WTC11 (cell line): ENCODE results near the gene FGFR3. TPM values are rescaled to one million over a fixed set of nuclear protein-coding genes. Genes with fewer than 3 reads are reported as not detected.

Experiments
- ATAC-seq: fragments of 200-7000 bp; cut with Tn5 transposase; 2 replicates; pipeline ENCODE4 v1.10.0; 2021; ENCODE audit warnings: mild to moderate bottlenecking, moderate library complexity
- CTCF ChIA-PET: fragments of 300-600 bp; sonication (Branson Sonifier 250); formaldehyde crosslinking; loops from one replicate; lab custom pipeline; 2021; ENCODE audit warnings: antibody characterized with exemption; lab: Charles Lee
- POLR2A ChIA-PET: fragments of 350-600 bp; sonication (Branson Sonifier 250); formaldehyde crosslinking; loops from one replicate; lab custom pipeline; 2021; ENCODE audit warnings: antibody characterized with exemption; lab: Charles Lee
- DNase-seq: peaks from one replicate; pipeline ENCODE4 v3.0.0; 2021; ENCODE audit warnings: low spot score
- H3K27ac Mint-ChIP-seq: 2 replicates; pipeline ENCODE4 v1.8.0; 2021; ENCODE audit warnings: mixed read lengths
- H3K27me3 Mint-ChIP-seq: 2 replicates; pipeline ENCODE4 v1.8.0; 2021; ENCODE audit warnings: low read depth, mild to moderate bottlenecking, moderate library complexity, mixed read lengths
- H3K36me3 Mint-ChIP-seq: 2 replicates; pipeline ENCODE4 v1.8.0; 2021; ENCODE audit warnings: mixed read lengths
- H3K4me1 Mint-ChIP-seq: 2 replicates; pipeline ENCODE4 v1.8.0; 2022; ENCODE audit warnings: mixed read lengths
- H3K4me3 Mint-ChIP-seq: 2 replicates; pipeline ENCODE4 v1.8.0; 2021; ENCODE audit warnings: mild to moderate bottlenecking, moderate library complexity, mixed read lengths
- H3K9me3 Mint-ChIP-seq: 2 replicates; pipeline ENCODE4 v1.8.0; 2021; ENCODE audit warnings: mixed read lengths
- CREB1 ChIP-seq: sonication (generic); formaldehyde crosslinking; IDR thresholded peaks from 2 replicates; pipeline ENCODE4 v1.8.0; 2023; ENCODE audit warnings: mild to moderate bottlenecking, missing genetic modification reagents
- E2F1 ChIP-seq: sonication (generic); formaldehyde crosslinking; IDR thresholded peaks from 2 replicates; pipeline ENCODE4 v1.8.0; 2022; ENCODE audit warnings: mild to moderate bottlenecking, missing genetic modification reagents
- ELF4 ChIP-seq: sonication (generic); formaldehyde crosslinking; IDR thresholded peaks from 2 replicates; pipeline ENCODE4 v1.8.1; 2022; ENCODE audit warnings: low read depth, mild to moderate bottlenecking, moderate library complexity, missing genetic modification reagents
- ESRRA ChIP-seq: sonication (generic); formaldehyde crosslinking; IDR thresholded peaks from 2 replicates; pipeline ENCODE4 v1.8.1; 2022; ENCODE audit warnings: mild to moderate bottlenecking, missing genetic modification reagents, borderline replicate concordance
- FOXP1 ChIP-seq: sonication (generic); formaldehyde crosslinking; IDR thresholded peaks from 2 replicates; pipeline ENCODE4 v1.8.0; 2022; ENCODE audit warnings: missing genetic modification reagents, mild to moderate bottlenecking, moderate library complexity, borderline replicate concordance
- GABPB1 ChIP-seq: sonication (generic); formaldehyde crosslinking; IDR thresholded peaks from 2 replicates; pipeline ENCODE4 v1.8.1; 2023; ENCODE audit warnings: mild to moderate bottlenecking, missing genetic modification reagents
- GTF2I ChIP-seq: fragments of 250-450 bp; sonication (Bioruptor Pico); conservative IDR thresholded peaks from 2 replicates; pipeline ENCODE4 v1.4.0; 2021; ENCODE audit warnings: mild to moderate bottlenecking
- JAZF1 ChIP-seq: fragments of 250-450 bp; sonication (Bioruptor Pico); IDR thresholded peaks from 2 replicates; pipeline ENCODE4 v1.9.0; 2021; ENCODE audit warnings: moderate library complexity, mild to moderate bottlenecking, inconsistent platforms
- NFYB ChIP-seq: sonication (generic); formaldehyde crosslinking; conservative IDR thresholded peaks from 2 replicates; pipeline ENCODE4 v1.8.0; 2022; ENCODE audit warnings: low read depth, missing genetic modification reagents
- RELA ChIP-seq: sonication (generic); formaldehyde crosslinking; IDR thresholded peaks from 2 replicates; pipeline ENCODE4 v1.8.1; 2022; ENCODE audit warnings: missing genetic modification reagents, mild to moderate bottlenecking, borderline replicate concordance
- SMAD4 ChIP-seq: sonication (generic); formaldehyde crosslinking; IDR thresholded peaks from 2 replicates; pipeline ENCODE4 v1.8.0; 2022; ENCODE audit warnings: mild to moderate bottlenecking, missing genetic modification reagents
- TCF7 ChIP-seq: sonication (generic); formaldehyde crosslinking; IDR thresholded peaks from 2 replicates; pipeline ENCODE4 v1.8.0; 2022; ENCODE audit warnings: mild to moderate bottlenecking, low read depth, missing genetic modification reagents, moderate library complexity
- USF1 ChIP-seq: sonication (generic); formaldehyde crosslinking; IDR thresholded peaks from 2 replicates; pipeline ENCODE4 v1.8.0; 2022; ENCODE audit warnings: mild to moderate bottlenecking, missing genetic modification reagents
- ZNF219 ChIP-seq: sonication (generic); formaldehyde crosslinking; IDR thresholded peaks from 2 replicates; pipeline ENCODE4 v1.8.0; 2023; ENCODE audit warnings: missing genetic modification reagents, mild to moderate bottlenecking, borderline replicate concordance
- ZNF281 ChIP-seq: sonication (generic); formaldehyde crosslinking; IDR thresholded peaks from 2 replicates; pipeline ENCODE4 v1.8.0; 2023; ENCODE audit warnings: mild to moderate bottlenecking, missing genetic modification reagents
- ZNF423 ChIP-seq: fragments of 250-450 bp; sonication (Bioruptor Pico); IDR thresholded peaks from 2 replicates; pipeline ENCODE4 v2.1.2; 2022; ENCODE audit warnings: mild to moderate bottlenecking, moderate library complexity
- total RNA-seq: library from RNA; stranded (reverse); gene quantifications from 3 replicates; pipeline ENCODE4 v1.2.3, GENCODE V29; 2021
- TF ChIP-seq, protein P1 (sequence below): fragments of 250-450 bp; sonication (Bioruptor Pico); IDR thresholded peaks from 2 replicates; pipeline ENCODE4 v2.1.2; 2022; ENCODE audit warnings: mild to moderate bottlenecking, moderate library complexity
- TF ChIP-seq, protein P2 (sequence below): sonication (generic); formaldehyde crosslinking; IDR thresholded peaks from 2 replicates; pipeline ENCODE4 v1.8.1; 2022; ENCODE audit warnings: mild to moderate bottlenecking, missing genetic modification reagents, moderate library complexity, borderline replicate concordance
- TF ChIP-seq, protein P3 (sequence below): fragments of 250-450 bp; sonication (Bioruptor Pico); IDR thresholded peaks from 2 replicates; pipeline ENCODE4 v1.9.0; 2021; ENCODE audit warnings: moderate library complexity, mild to moderate bottlenecking, inconsistent platforms, borderline replicate concordance

FGFR3 gene
- total RNA-seq, 1 experiment from 2014 or later: 19.9 TPM

- ChIA-PET POLR2A (interaction anchor here (1.2 kb wide), 1 partner anchor 17 kb away, joined by 6 read pairs; no protein-coding TSS in a partner anchor), CTCF (interaction anchor here (0.6 to 11.1 kb wide), 11 partner anchors 14 to 120 kb away, joined by 3 to 115 read pairs (median 5); no protein-coding TSS in a partner anchor)
- Mint-ChIP-seq H3K4me1 (no peaks in the 10 kb centered on the region), H3K9me3 (no peaks in the 10 kb centered on the region), H3K4me3 (peak overlapping the region; percentile 49), H3K27ac (no peak overlapping the region), H3K27me3 (peaks cover 51% of the 10 kb centered on the region), H3K36me3 (no peaks in the 10 kb centered on the region)
- DNase-seq (peak; percentile 42), ATAC-seq (no peak)
- TF ChIP-seq CREB1 (CRISPR knock-in tag) (no peak), E2F1 (CRISPR knock-in tag) (no peak), ZNF423 (CRISPR knock-in tag) (peak; percentile 47; the same call in 1 of the 2 replicates), USF1 (CRISPR knock-in tag) (no peak)
Observed at GRCh38 chr4:1794809-1795298, 1.8 kb downstream of the FGFR3 start.

GRCh38 chr4:1795299-1796195 is 2.5 kb downstream of the FGFR3 start:
- Mint-ChIP-seq H3K9me3 (no peaks in the 10 kb centered on the region), H3K27ac (no peak overlapping the region), H3K4me3 (0 out of 2 replicates have a peak overlapping the region, but pooled peaks have one; percentile 36), H3K4me1 (no peaks in the 10 kb centered on the region), H3K27me3 (peaks cover 45% of the 10 kb centered on the region), H3K36me3 (no peaks in the 10 kb centered on the region)
- ChIA-PET POLR2A (no interaction called here), CTCF (interaction anchor here (0.6 to 11.1 kb wide), 8 partner anchors 15 to 121 kb away, joined by 3 to 115 read pairs (median 6); no protein-coding TSS in a partner anchor)
- DNase-seq (no peak), ATAC-seq (no peak)
- peak; percentile 79 for TF ChIP-seq ZNF423 (CRISPR knock-in tag)
- no peak for TF ChIP-seq JAZF1 (CRISPR knock-in tag)
- peak; percentile 37; the same call in 1 of the 2 replicates for TF ChIP-seq GABPB1 (CRISPR knock-in tag)

GRCh38 chr4:1796486-1797204 is 3.6 kb downstream of the FGFR3 start:
- no peak for ATAC-seq
- POLR2A ChIA-PET: no interaction called here
- CTCF ChIA-PET: interaction anchor here (0.6 to 11.1 kb wide), 3 partner anchors 29 to 72 kb away, joined by 3 to 115 read pairs (median 21); no protein-coding TSS in a partner anchor
- Mint-ChIP-seq H3K4me1 (no peaks in the 10 kb centered on the region), H3K36me3 (no peaks in the 10 kb centered on the region), H3K27me3 (peaks cover 34% of the 10 kb centered on the region), H3K4me3 (no peak overlapping the region), H3K27ac (no peak overlapping the region), H3K9me3 (no peaks in the 10 kb centered on the region)
- no peak for DNase-seq
- TF ChIP-seq ZNF219 (CRISPR knock-in tag): no peak
- TF ChIP-seq, protein P1, sequence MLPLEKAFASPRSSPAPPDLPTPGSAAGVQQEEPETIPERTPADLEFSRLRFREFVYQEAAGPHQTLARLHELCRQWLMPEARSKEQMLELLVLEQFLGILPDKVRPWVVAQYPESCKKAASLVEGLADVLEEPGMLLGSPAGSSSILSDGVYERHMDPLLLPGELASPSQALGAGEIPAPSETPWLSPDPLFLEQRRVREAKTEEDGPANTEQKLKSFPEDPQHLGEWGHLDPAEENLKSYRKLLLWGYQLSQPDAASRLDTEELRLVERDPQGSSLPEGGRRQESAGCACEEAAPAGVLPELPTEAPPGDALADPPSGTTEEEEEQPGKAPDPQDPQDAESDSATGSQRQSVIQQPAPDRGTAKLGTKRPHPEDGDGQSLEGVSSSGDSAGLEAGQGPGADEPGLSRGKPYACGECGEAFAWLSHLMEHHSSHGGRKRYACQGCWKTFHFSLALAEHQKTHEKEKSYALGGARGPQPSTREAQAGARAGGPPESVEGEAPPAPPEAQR (CRISPR knock-in tag): no peak
- no peak for TF ChIP-seq USF1 (CRISPR knock-in tag)
- TF ChIP-seq ZNF281 (CRISPR knock-in tag): no peak
- no peak for TF ChIP-seq FOXP1 (CRISPR knock-in tag)
- no peak for TF ChIP-seq ELF4 (CRISPR knock-in tag)
- TF ChIP-seq ESRRA: no peak
- no peak for TF ChIP-seq SMAD4 (CRISPR knock-in tag)
- no peak for TF ChIP-seq NFYB (CRISPR knock-in tag)
- no peak for TF ChIP-seq RELA (CRISPR knock-in tag)
- TF ChIP-seq, protein P2, sequence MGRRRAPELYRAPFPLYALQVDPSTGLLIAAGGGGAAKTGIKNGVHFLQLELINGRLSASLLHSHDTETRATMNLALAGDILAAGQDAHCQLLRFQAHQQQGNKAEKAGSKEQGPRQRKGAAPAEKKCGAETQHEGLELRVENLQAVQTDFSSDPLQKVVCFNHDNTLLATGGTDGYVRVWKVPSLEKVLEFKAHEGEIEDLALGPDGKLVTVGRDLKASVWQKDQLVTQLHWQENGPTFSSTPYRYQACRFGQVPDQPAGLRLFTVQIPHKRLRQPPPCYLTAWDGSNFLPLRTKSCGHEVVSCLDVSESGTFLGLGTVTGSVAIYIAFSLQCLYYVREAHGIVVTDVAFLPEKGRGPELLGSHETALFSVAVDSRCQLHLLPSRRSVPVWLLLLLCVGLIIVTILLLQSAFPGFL: no peak
- TF ChIP-seq, protein P3, sequence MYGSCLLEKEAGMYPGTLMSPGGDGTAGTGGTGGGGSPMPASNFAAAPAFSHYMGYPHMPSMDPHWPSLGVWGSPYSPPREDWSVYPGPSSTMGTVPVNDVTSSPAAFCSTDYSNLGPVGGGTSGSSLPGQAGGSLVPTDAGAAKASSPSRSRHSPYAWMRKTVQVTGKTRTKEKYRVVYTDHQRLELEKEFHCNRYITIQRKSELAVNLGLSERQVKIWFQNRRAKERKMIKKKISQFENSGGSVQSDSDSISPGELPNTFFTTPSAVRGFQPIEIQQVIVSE (CRISPR knock-in tag): no peak
- TF ChIP-seq GTF2I (CRISPR knock-in tag): no peak
- TF ChIP-seq TCF7 (CRISPR knock-in tag): no peak
